SJSA1 (cell line): ENCODE results near the gene IL12RB1. TPM values are rescaled to one million over a fixed set of nuclear protein-coding genes. Genes with fewer than 3 reads are reported as not detected.

ENCODE experiments used
- DNase-seq, 2 experiments: peaks; one replicate each; pipeline ENCODE4 v3.0.0-alpha.2; 2015 to 2020; ENCODE audit warnings: low spot score in 2 of 2, low read depth in 1 of 2
- H3K27ac ChIP-seq: fragments of 250-450 bp; sonication (Bioruptor Pico); 2 replicates; pipeline ENCODE4 v1.5.1; 2020; ENCODE audit warnings: mild to moderate bottlenecking, moderate library complexity
- H3K27me3 ChIP-seq: fragments of 250-450 bp; sonication (Bioruptor Pico); replicated peaks from 2 replicates; pipeline ENCODE4 v1.5.1; 2020; ENCODE audit warnings: mild to moderate bottlenecking, moderate library complexity
- H3K36me3 ChIP-seq: fragments of 250-450 bp; sonication (Bioruptor Pico); 2 replicates; pipeline ENCODE4 v1.5.1; 2020; ENCODE audit warnings: mild to moderate bottlenecking
- H3K4me1 ChIP-seq: fragments of 250-450 bp; sonication (Bioruptor Pico); replicated peaks from 2 replicates; pipeline ENCODE4 v1.6.1; 2021; ENCODE audit warnings: mild to moderate bottlenecking
- H3K4me3 ChIP-seq: fragments of 250-450 bp; sonication (Bioruptor Pico); 2 replicates; pipeline ENCODE4 v1.5.1; 2020; ENCODE audit warnings: mild to moderate bottlenecking
- H3K9me3 ChIP-seq: fragments of 250-450 bp; sonication (Bioruptor Pico); replicated peaks from 2 replicates; pipeline ENCODE4 v1.5.1; 2020; ENCODE audit warnings: mild to moderate bottlenecking
- total RNA-seq: library from RNA; depleted of rRNA; stranded (reverse); fragments of >200 nt; shearing (Covaris generic); gene quantifications from 2 replicates; pipeline ENCODE4 v1.2.3, GENCODE V29; 2014

The IL12RB1 gene
- total RNA-seq, 1 experiment from 2014 or later = 0.21 TPM

DNA sequence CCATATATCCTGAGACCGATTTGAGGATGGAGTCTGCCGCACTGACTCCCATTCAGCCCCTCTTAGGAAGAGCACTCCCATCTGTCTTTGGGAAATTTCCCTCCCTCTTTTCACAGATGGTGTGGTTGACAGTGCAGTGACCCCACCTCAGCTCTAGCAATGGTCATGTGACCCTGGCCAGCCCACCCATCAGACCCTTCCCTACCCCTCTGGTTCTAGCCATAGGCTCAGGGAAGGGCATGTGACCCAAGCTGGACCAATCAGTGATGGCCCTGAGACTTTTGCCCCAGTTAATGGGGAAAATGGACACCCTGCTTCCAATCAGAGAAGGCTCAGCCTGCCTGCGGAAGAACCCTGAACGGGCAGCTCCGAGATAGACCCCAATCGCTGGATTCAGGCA, 26.3 kb downstream of the IL12RB1 start:
- Histone ChIP-seq H3K9me3 (no peaks in the 10 kb centered on the region), H3K4me3 (no peak overlapping the region), H3K4me1 (peaks cover 9% of the 10 kb centered on the region), H3K27ac (no peak overlapping the region), H3K36me3 (no peaks in the 10 kb centered on the region), H3K27me3 (no peaks in the 10 kb centered on the region)
- DNase-seq = no peak

DNA sequence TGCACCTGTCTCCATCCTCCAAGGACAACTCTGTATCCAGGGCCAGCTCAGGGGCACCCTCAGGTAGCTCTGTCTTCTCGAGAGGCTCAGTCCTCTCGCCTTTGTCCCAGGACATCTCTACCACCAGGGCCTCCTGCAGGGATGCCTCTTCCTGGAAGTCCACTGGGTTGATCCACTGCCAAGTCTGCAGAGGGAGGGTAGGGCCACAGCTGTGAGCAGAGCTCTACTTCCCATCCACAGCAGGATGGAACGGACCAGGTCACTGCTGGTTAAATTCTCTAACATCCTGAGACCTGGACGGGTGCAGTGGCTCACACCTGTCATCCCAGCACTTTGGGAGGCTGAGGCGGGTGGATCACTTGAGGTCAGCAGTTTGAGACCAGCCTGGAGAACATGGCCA, 26.8 kb downstream of the IL12RB1 start:
- no peaks in the 10 kb centered on the region for H3K27me3 ChIP-seq
- no peak overlapping the region for H3K27ac ChIP-seq
- no peak for DNase-seq

DNA sequence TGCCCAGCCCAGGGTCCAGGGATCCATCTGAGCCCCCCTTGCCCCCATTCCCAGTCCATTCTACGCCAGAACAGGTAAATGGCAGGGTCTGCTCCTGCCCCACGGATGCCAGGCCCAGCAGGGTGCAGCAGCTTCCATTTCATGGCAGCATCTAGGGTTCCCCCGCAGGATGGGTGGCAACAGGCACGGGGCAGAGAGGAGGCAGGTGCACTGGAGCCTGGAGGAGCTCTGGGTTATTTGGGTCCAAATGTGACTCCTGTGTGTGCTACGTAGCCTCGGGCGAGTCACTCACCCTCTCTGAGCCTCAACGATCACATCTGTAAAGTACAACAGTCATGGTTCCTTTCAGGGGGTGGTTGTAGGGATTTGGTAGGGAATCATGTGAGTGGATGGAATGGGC, 27.4 kb downstream of the IL12RB1 start:
- no peak overlapping the region for H3K27ac ChIP-seq
- H3K4me1 ChIP-seq = peaks cover 16% of the 10 kb centered on the region
- no peak overlapping the region for H3K4me3 ChIP-seq
- H3K9me3 ChIP-seq = no peaks in the 10 kb centered on the region
- no peaks in the 10 kb centered on the region for H3K36me3 ChIP-seq
- DNase-seq = no peak
- H3K27me3 ChIP-seq = no peaks in the 10 kb centered on the region

More for the DNA sequence above, 26.8 kb downstream of the IL12RB1 start:
- Histone ChIP-seq H3K9me3 (no peaks in the 10 kb centered on the region), H3K36me3 (no peaks in the 10 kb centered on the region), H3K4me1 (peaks cover 10% of the 10 kb centered on the region), H3K4me3 (no peak overlapping the region)

DNA sequence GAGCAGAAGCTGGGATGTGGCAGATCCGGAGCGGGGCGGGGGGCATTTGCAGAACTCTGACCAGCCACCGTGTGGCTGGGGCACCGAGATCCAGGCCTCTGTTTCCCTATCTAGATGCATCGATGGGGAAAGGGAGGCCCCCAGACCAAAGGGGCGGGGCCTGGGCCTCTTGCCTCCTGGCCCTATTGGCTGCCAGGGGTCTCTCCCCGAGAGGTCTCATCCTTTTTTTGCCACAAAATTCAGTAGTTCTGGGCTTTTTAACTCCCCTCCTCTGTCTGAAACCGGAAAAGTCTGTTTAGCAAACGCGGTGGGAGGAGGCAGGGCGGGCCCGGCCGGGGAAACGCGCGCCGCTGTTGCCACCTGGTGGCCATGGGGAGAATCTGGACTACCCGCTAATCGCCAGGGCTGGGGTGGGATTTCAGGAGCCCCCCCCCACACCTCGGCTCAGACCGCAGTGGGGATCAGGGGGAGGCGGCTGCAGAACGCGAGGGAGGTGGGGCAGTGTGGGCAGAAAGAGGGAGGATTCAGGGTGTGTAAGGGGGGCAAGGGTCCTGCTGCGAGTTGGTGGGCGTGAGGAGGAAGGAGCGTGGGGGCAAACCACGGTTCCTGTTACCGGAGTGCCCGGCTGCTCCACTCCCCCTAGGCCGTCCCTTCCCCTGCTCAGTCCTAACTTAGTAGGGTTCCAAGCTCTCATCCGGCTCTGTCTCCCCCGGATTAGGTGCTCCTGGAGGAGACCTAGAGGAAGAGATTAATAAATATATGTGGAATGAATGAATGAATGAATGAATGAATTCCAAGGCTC, 28.3 kb downstream of the IL12RB1 start:
- Histone ChIP-seq H3K4me3 (no peak overlapping the region), H3K9me3 (no peaks in the 10 kb centered on the region), H3K27ac (peak overlapping the region; percentile 30; the same call in 1 of the 2 replicates), H3K4me1 (peaks cover 23% of the 10 kb centered on the region), H3K36me3 (no peaks in the 10 kb centered on the region), H3K27me3 (no peaks in the 10 kb centered on the region)
- peak; percentile 65 to 80 for DNase-seq

DNA sequence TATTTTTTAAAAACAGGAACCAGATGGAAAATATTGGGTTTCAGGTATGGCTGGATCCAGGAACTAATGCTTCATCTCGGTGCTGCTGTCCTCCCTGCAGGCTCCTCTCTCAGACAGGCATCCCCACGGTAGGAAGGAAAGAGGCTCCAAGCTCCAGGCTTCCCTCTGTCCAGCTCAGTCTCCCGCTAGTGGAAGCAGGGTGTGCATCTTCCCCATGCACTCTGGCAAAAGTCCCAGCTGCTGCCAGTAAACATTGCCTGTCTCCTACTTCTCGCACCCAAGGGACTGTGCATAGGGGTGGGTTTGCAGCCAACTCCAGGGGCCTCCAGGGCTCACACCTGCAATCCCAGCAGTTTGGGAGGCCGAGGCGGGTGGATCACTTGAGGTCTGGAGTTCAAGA, 29.2 kb downstream of the IL12RB1 start:
- H3K27ac ChIP-seq = no peak overlapping the region
- no peak overlapping the region for H3K4me3 ChIP-seq
- no peak for DNase-seq
- peaks cover 30% of the 10 kb centered on the region for H3K4me1 ChIP-seq
- H3K9me3 ChIP-seq = no peaks in the 10 kb centered on the region
- no peaks in the 10 kb centered on the region for H3K27me3 ChIP-seq
- H3K36me3 ChIP-seq = no peaks in the 10 kb centered on the region

DNA sequence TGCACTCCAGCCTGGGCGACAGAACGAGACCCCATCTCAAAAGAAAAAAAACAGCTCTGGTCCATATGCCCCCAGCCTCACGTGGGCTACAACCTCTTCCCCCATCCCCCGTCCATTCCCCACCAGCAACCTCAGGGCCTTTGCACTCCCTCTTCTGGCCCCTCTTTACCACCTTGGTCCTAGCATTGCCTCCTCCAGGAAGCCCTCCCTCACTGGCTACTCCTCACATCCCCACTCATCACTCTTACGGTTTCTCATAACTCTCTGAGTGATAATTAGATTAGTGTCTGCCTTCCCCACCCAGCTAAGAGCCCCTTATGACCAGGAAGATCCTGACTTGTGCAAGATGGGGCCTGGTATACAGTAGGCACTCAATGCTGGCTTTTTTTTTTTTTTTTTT, 30.8 kb downstream of the IL12RB1 start:
- DNase-seq = no peak
- H3K4me1 ChIP-seq = peaks cover 30% of the 10 kb centered on the region
- no peaks in the 10 kb centered on the region for H3K36me3 ChIP-seq
- no peak overlapping the region for H3K27ac ChIP-seq
- no peaks in the 10 kb centered on the region for H3K9me3 ChIP-seq
- no peak overlapping the region for H3K4me3 ChIP-seq
- no peaks in the 10 kb centered on the region for H3K27me3 ChIP-seq

DNA sequence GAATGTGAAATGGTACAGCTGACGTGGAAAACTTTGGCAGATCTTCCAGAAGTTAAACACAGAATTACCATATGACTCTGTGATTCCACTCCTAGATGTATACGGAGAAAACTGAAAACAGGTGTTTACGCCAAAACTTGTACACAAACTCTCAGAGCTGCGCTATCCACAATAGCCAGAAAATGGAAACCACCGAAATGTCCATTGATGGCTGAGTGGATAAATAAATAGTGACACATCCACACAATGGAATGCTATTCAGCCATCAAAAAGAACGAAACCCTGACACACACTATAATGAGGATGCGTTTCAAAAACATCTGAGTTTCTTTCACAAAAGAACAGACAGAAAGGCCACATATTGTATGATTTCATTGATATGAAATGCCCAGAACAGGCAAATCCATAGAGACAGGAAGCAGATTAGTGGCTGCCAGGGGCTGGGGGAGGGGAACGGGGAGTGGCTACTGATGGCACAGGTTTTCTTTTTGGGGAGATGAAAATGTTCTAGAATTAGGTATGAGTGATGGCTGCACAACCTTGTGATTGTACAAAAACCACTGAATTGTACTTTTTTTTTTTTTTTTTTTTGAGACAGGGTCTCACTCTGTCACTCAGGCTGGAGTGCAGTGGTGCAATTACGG, 33.0 kb downstream of the IL12RB1 start:
- DNase-seq = peak; percentile 76 to 88
- no peaks in the 10 kb centered on the region for H3K9me3 ChIP-seq
- no peaks in the 10 kb centered on the region for H3K36me3 ChIP-seq
- H3K4me1 ChIP-seq = peaks cover 30% of the 10 kb centered on the region
- no peak overlapping the region for H3K4me3 ChIP-seq
- H3K27ac ChIP-seq = peak overlapping the region; percentile 60
- no peaks in the 10 kb centered on the region for H3K27me3 ChIP-seq

DNA sequence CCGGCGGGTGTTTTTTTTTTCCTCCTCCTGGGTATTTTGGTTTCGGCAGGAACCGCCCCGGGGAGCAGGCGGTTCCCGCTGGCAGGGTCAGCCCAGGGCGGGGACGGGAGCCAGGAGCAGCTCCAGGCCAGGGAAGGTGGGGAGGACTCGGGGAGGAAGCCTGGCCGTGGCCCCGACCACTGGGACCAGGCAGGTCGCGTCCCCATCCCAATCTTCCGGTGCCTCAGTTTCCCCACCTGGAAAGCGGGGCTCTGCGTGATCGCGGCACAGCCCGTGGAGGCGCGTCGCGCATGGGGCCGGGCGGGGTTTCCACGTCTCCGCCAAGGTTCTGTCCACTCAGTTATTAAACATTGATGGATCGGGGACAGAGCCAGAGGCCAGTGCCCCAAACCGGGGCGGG, 34.8 kb downstream of the IL12RB1 start:
- Histone ChIP-seq H3K4me3 (no peak overlapping the region), H3K27ac (no peak overlapping the region)

DNA sequence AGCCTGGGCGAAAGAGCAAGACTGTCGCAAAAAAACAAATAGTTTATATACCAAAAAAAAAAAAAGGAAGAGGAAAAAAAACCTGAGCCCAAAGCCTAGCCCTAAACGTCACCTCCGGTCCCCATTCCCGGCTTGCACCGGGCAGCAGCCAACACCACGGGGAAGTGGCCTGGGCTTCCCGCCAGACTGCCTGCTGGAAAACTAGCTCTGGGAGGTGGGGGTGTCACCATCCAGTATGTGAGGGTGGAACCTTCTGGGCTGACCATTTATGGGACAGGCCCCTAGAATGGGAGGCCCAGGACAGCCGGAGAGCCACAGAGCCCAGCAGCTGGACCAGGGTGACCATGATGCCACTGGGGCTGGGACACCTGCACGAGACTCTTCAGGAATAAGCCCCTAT, 37.3 kb downstream of the IL12RB1 start:
- DNase-seq = no peak
- Histone ChIP-seq H3K36me3 (no peaks in the 10 kb centered on the region), H3K4me1 (peaks cover 41% of the 10 kb centered on the region), H3K4me3 (no peak overlapping the region), H3K27me3 (no peaks in the 10 kb centered on the region), H3K27ac (no peak overlapping the region), H3K9me3 (no peaks in the 10 kb centered on the region)

More for the DNA sequence above, 34.8 kb downstream of the IL12RB1 start:
- peaks cover 22% of the 10 kb centered on the region for H3K4me1 ChIP-seq
- DNase-seq = no peak
- no peaks in the 10 kb centered on the region for H3K9me3 ChIP-seq
- H3K27me3 ChIP-seq = no peaks in the 10 kb centered on the region
- no peaks in the 10 kb centered on the region for H3K36me3 ChIP-seq

DNA sequence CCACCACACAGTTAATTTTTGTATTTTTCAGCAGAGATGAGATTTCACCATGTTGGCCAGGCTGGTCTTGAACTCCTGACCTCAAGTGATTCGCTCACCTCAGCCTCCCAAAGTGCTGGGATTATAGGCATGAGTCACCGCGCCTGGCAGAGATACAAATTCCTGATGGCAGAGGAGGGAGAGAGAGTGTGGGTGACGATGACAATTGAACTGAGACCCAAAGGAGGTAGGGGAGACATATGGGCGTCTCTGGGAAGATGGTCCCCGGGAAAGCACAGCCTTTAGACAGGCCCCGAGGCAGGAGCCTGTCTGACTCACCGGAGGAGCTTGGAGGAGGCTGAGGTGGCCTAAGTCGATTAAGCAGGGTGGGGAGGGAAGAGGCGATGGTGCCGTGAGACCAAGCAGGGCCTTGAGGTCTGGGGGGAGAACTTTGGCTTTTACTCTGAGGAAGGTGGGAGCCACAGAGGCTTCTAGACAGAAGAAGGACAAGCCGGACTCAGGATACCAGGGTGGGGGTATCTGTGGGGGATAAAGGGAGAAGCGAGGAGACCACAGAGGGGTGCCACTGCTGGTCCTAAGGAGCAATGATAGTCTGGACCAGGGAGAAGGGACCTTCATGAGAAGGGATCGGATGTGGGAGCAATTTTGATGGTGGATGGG, 40.5 kb downstream of the IL12RB1 start:
- no peaks in the 10 kb centered on the region for H3K36me3 ChIP-seq
- no peaks in the 10 kb centered on the region for H3K9me3 ChIP-seq
- peak; percentile 96 to 97 for DNase-seq
- peak overlapping the region; percentile 29; the same call in 1 of the 2 replicates for H3K27ac ChIP-seq
- H3K4me1 ChIP-seq = peaks cover 30% of the 10 kb centered on the region
- H3K4me3 ChIP-seq = no peak overlapping the region
- no peaks in the 10 kb centered on the region for H3K27me3 ChIP-seq

DNA sequence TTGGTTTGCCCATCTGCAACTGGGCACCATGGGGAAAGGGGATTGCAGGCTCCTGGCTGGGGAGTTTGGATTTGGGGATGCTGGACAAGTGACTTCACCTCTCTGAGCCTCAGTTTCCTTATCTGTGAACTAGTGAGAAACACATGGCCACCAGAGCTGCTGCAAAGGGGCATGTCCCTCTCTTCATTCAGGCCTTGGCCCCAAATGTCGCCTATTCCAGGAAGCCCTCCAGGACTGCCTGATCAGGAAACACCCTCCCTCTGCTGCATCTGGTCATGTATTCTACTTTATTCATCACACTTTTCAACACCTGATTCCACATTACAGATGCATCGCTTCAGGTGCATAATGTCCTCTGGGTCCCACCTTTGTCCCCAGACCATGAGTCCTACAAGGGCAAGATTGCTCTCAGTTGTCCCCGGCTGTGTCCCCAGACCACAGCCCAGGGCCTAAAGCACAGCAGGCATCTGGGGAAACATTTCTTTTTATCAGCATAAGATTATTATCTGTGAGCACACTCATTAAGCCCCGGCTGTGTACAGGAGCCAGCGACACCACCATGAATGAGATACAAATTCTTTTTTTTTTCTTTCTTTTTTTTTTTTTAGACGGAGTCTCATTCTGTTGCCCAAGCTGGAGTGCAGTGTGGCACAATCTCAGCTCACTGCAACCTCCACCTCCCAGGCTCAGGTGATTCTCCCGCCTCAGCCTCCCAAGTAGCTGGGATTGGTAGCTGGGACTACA, 41.3 kb downstream of the IL12RB1 start:
- Histone ChIP-seq H3K4me3 (peak overlapping the region; percentile 17), H3K9me3 (no peaks in the 10 kb centered on the region), H3K4me1 (peaks cover 30% of the 10 kb centered on the region), H3K27ac (peak overlapping the region; percentile 29), H3K27me3 (no peaks in the 10 kb centered on the region), H3K36me3 (no peaks in the 10 kb centered on the region)
- no peak for DNase-seq

DNA sequence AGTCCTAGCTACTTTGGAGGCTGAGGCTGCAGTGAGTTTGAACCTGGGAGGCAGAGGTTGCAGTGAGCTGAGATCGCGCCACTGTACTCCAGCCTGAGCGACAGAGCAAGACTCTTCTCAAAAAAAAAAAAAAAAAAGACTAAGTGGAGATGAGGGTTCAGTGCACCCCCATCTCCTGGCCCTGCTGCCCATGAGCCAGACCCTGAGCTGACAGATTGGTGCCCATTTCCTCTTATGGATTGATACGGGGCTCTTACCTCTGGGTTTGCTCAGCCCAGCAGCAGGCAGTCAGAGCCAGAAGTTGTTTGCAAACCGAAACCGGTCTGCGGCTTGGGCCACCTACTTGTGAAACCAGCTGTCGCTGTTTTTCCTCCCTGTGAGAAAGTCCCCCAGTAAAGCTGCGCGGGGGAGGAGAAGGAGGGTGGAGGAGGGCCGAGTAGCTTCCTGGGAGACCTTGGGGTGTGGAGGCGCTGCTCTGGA, 41.9 kb downstream of the IL12RB1 start:
- Histone ChIP-seq H3K27ac (peak overlapping the region; percentile 29), H3K36me3 (no peaks in the 10 kb centered on the region), H3K27me3 (no peaks in the 10 kb centered on the region), H3K9me3 (no peaks in the 10 kb centered on the region), H3K4me3 (peak overlapping the region; percentile 17), H3K4me1 (peaks cover 30% of the 10 kb centered on the region)
- DNase-seq = peak; percentile 84 to 87

DNA sequence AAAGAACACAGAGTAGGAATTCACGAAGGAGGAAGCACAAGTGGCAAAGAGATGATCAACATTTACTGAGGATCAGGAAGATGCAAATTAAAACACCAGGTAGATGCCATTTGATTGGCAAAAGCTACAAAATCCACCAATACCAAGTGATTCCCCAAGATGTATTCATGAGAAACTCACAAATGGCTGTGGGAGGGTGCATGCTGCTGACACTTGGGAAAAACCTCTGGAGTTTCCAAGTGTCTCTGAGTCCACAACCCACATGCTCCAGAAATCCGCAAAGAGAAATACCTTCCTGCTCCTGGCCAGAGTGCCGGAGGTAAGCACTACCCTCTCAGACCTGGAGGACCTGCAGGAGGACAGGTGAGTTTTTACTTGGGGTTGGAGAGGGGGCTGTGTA, 43.1 kb downstream of the IL12RB1 start:
- H3K36me3 ChIP-seq = no peaks in the 10 kb centered on the region
- H3K9me3 ChIP-seq = no peaks in the 10 kb centered on the region
- H3K27ac ChIP-seq = no peak overlapping the region
- H3K27me3 ChIP-seq = no peaks in the 10 kb centered on the region
- peaks cover 30% of the 10 kb centered on the region for H3K4me1 ChIP-seq
- no peak overlapping the region for H3K4me3 ChIP-seq
- no peak for DNase-seq
